ENCODE results near the gene AP4M1. TPM values are rescaled to one million over a fixed set of nuclear protein-coding genes. Genes with fewer than 3 reads are reported as not detected.

The AP4M1 gene
- total and polyA plus RNA-seq, 3 donors from 2014 or later: 39.1 to 54.7 (median 51.3) TPM

GRCh38 chr7:100122568-100122967, 21.1 kb downstream of the AP4M1 start:
- 69 to 100% methylated on average over 1 of the region's 1 CpG for WGBS, 2 donors
- DNase-seq: no peak
- intact Hi-C loops (cut with DNase I; ENCODE audit: low total_unique reads): no loop called here
- Histone ChIP-seq H3K27me3 (no peaks in the 10 kb centered on the region), H3K9me3 (no peaks in the 10 kb centered on the region), H3K4me1 (peaks cover 15% of the 10 kb centered on the region), H3K36me3 (ENCODE audit: low read depth, missing control alignments) (no peaks in the 10 kb centered on the region), H3K27ac (no peak overlapping the region), H3K4me3 (no peak overlapping the region)
- TF ChIP-seq CTCF (IDR thresholded peaks at IDR 0.05) (no peak), POLR2A (IDR thresholded peaks at IDR 0.05) (no peak)

GRCh38 chr7:100124301-100125230, 23.1 kb downstream of the AP4M1 start:
- Histone ChIP-seq H3K27ac (no peak overlapping the region), H3K9me3 (no peaks in the 10 kb centered on the region), H3K36me3 (ENCODE audit: low read depth, missing control alignments) (no peaks in the 10 kb centered on the region), H3K27me3 (no peaks in the 10 kb centered on the region), H3K4me3 (no peak overlapping the region), H3K4me1 (peaks cover 17% of the 10 kb centered on the region)
- DNase-seq: no peak
- TF ChIP-seq POLR2A (IDR thresholded peaks at IDR 0.05): no peak
- no peak for TF ChIP-seq CTCF (IDR thresholded peaks at IDR 0.05)
- intact Hi-C loops (cut with DNase I; ENCODE audit: low total_unique reads): loop anchor here (5.0 kb wide), 1 partner anchor 37 kb away; the partner anchor contains the start of gene COPS6
- 67 to 83% methylated on average over 4 of the region's 4 CpGs for WGBS, 2 donors

- DNase-seq: no peak
- 9 to 13% methylated on average over 22 to 29 of the region's 29 CpGs for WGBS, 2 donors
- Histone ChIP-seq H3K27ac (peak overlapping the region; percentile 87 to 97), H3K4me1 (peaks cover 13% of the 10 kb centered on the region), H3K9me3 (no peaks in the 10 kb centered on the region), H3K27me3 (no peaks in the 10 kb centered on the region), H3K36me3 (ENCODE audit: low read depth, missing control alignments) (no peaks in the 10 kb centered on the region), H3K4me3 (peak overlapping the region; percentile 68 to 75)
- TF ChIP-seq CTCF (IDR thresholded peaks at IDR 0.05) (no peak), POLR2A (IDR thresholded peaks at IDR 0.05) (no peak)
- intact Hi-C loops (cut with DNase I; ENCODE audit: low total_unique reads): loop anchor here (5.0 kb wide), 1 partner anchor 39 kb away; the partner anchor contains the start of gene COPS6
Observed at GRCh38 chr7:100126239-100126930, 24.9 kb downstream of the AP4M1 start.

GRCh38 chr7:100126931-100127865, 25.8 kb downstream of the AP4M1 start, which contains the start of gene MBLAC1:
TSS of gene MBLAC1 (plus strand) at chr7:100126967. CDS start at chr7:100127396, 429 bp downstream.
- intact Hi-C loops (cut with DNase I; ENCODE audit: low total_unique reads): loop anchor here (5.0 kb wide), 1 partner anchor 40 kb away; the partner anchor contains the start of gene COPS6
- Histone ChIP-seq H3K4me3 (peak within 1 kb of the TSS; percentile 68 to 75), H3K4me1 (peaks cover 13% of the 10 kb centered on the region), H3K27ac (peak within 1 kb of the TSS; percentile 87 to 97), H3K27me3 (no peaks in the 10 kb centered on the region), H3K36me3 (ENCODE audit: low read depth, missing control alignments) (no peaks in the 10 kb centered on the region), H3K9me3 (no peaks in the 10 kb centered on the region)
- DNase-seq: peak; percentile 95
- TF ChIP-seq CTCF (IDR thresholded peaks at IDR 0.05) (no peak), POLR2A (IDR thresholded peaks at IDR 0.05) (no peak)
- 0% methylated on average over 12 to 53 of the region's 85 CpGs for WGBS, 2 donors
